K562 (cell line): Measurements from ENCODE around the gene BRINP2. TPM values are rescaled to one million over a fixed set of nuclear protein-coding genes. Genes with fewer than 3 reads are reported as not detected.

Experiments used
- ATAC-seq: fragments of 200-7000 bp; cut with Tn5 transposase; 3 replicates; pipeline ENCODE4 v1.9.1; 2020; ENCODE audit warnings: moderate library complexity
- BruUV-seq: library from RNA; stranded (reverse); fragments of 400-500 nt; replicated peaks from 2 replicates; lab custom pipeline; 2021; lab: Mats Ljungman, UMichigan
- CTCF ChIA-PET: fragments of 300-600 bp; formaldehyde crosslinking; extraction: SDS; loops from one replicate; lab custom pipeline; 2021; ENCODE audit warnings: low intra/inter-chr PET ratio; lab: Yijun Ruan, JAX
- POLR2A ChIA-PET: fragments of 300-600, 350-650 bp; sonication (Branson Sonifier 250); formaldehyde crosslinking; extraction: SDS; loops from one replicate; lab custom pipeline; 2021; ENCODE audit warnings: antibody characterized with exemption, inconsistent platforms; lab: Yijun Ruan, JAX
- DNase-seq, 4 experiments: peaks; one replicate each; pipeline versions ENCODE4 v3.0.0 to v3.0.0-alpha.2; 2011 to 2018; ENCODE audit warnings: low spot score in 3 of 4, mixed read lengths in 3 of 4; ENCODE audit errors: extremely low read depth in 1 of 4
- FAIRE-seq: peaks from 2 replicates; lab custom pipeline; 2011; peaks lifted over from hg19 to GRCh38; lab: Jason Lieb, UNC
- H2AFZ ChIP-seq: 2 replicates; pipeline ENCODE4 v1.6.0; 2011; ENCODE audit warnings: low read depth, low read length, control low read depth, inconsistent platforms
- H3K27ac ChIP-seq: fragments of 200-600 bp; 3 replicates; pipeline ENCODE4 v1.8.0; 2011; ENCODE audit warnings: low read depth, mild to moderate bottlenecking, control low read depth, inconsistent platforms, low read length, moderate library complexity, mixed read lengths; ENCODE audit errors: extremely low read depth
- H3K27me3 ChIP-seq, 2 experiments: fragments of 300-600 bp in 1 of 2; 2 replicates in 1 of 2; 3 replicates in 1 of 2; pipeline versions ENCODE4 v1.6.0 to v1.8.0; 2011; ENCODE audit warnings: inconsistent platforms in 2 of 2, low read length in 2 of 2, mild to moderate bottlenecking in 1 of 2, mixed read lengths in 1 of 2, moderate library complexity in 1 of 2; ENCODE audit not compliant: control insufficient read depth in 2 of 2, insufficient read depth in 2 of 2
- H3K36me3 ChIP-seq: fragments of 300-600 bp; 3 replicates; pipeline ENCODE4 v1.8.0; 2011; ENCODE audit warnings: mild to moderate bottlenecking, low read length, inconsistent platforms; ENCODE audit not compliant: control insufficient read depth, insufficient read depth
- H3K4me1 ChIP-seq, 2 experiments: fragments of 200-600 bp in 1 of 2; replicated peaks in 1 of 2; 2 replicates in 1 of 2; 3 replicates in 1 of 2; pipeline versions ENCODE4 v1.5.1 to v1.8.0; 2011; ENCODE audit warnings: inconsistent platforms in 2 of 2, low read length in 2 of 2, mild to moderate bottlenecking in 1 of 2, mixed read lengths in 1 of 2, moderate library complexity in 1 of 2; ENCODE audit not compliant: control insufficient read depth in 2 of 2, insufficient read depth in 2 of 2
- H3K4me2 ChIP-seq: 2 replicates; pipeline ENCODE4 v1.6.1; 2011; ENCODE audit warnings: low read length, control low read depth, inconsistent platforms, mixed read lengths; ENCODE audit not compliant: insufficient read depth
- H3K4me3 ChIP-seq: fragments of 200-600 bp; sonication (generic), shearing (Covaris generic); 2 replicates; pipeline ENCODE4 v1.5.1; 2016; ENCODE audit warnings: control low read depth, inconsistent platforms
- H3K79me2 ChIP-seq: fragments of 200-600 bp; 3 replicates; pipeline ENCODE4 v1.8.0; 2011; ENCODE audit warnings: low read length, inconsistent platforms; ENCODE audit not compliant: control insufficient read depth, insufficient read depth
- H3K9ac ChIP-seq, 2 experiments: 2 replicates each; pipeline versions ENCODE4 v1.6.0 to v1.6.1; 2011; ENCODE audit warnings: low read depth in 2 of 2, low read length in 2 of 2, control low read depth in 1 of 2, inconsistent platforms in 1 of 2, mild to moderate bottlenecking in 1 of 2, mixed read lengths in 1 of 2; ENCODE audit not compliant: insufficient read depth in 1 of 2
- H3K9me1 ChIP-seq: one replicate; pipeline ENCODE4 v1.6.0; 2011; ENCODE audit warnings: inconsistent platforms, mild to moderate bottlenecking, low read length, moderate library complexity; ENCODE audit not compliant: control insufficient read depth, insufficient read depth
- H3K9me3 ChIP-seq: replicated peaks from 2 replicates; pipeline ENCODE4 v1.5.1; 2011; ENCODE audit warnings: low read depth, low read length, inconsistent platforms; ENCODE audit not compliant: control insufficient read depth, insufficient read depth
- H4K20me1 ChIP-seq: replicated peaks from 2 replicates; pipeline ENCODE4 v1.6.1; 2011; ENCODE audit warnings: low read length, inconsistent platforms, mixed read lengths; ENCODE audit not compliant: control insufficient read depth, insufficient read depth
- DIDO1 ChIP-seq: fragments of 450-650 bp; IDR thresholded peaks from 2 replicates; pipeline ENCODE4 v1.6.1; 2016; ENCODE audit warnings: low read depth, missing biosample characterization, missing genetic modification characterization
- ERF ChIP-seq: fragments of 450-650 bp; formaldehyde crosslinking; IDR thresholded peaks from 2 replicates; pipeline ENCODE4 v1.4.0; 2020; ENCODE audit warnings: mild to moderate bottlenecking, mixed read lengths
- FOXA3 ChIP-seq, 2 experiments: fragments of 450-650 bp in 1 of 2; sonication (generic) in 1 of 2; formaldehyde crosslinking; IDR thresholded peaks in 1 of 2; conservative IDR thresholded peaks in 1 of 2; 2 replicates each; pipeline versions ENCODE4 v1.4.0 to v1.8.0; 2020 to 2022; ENCODE audit warnings: mild to moderate bottlenecking in 2 of 2, missing genetic modification reagents in 1 of 2
- HNRNPH1 ChIP-seq: fragments of 200-400 bp; formaldehyde crosslinking; optimal IDR thresholded peaks from 2 replicates; pipeline ENCODE3; 2017; ENCODE audit warnings: low read depth, mild to moderate bottlenecking, low read length, moderate library complexity
- KDM5B ChIP-seq: fragments of 200-600 bp; sonication (generic); IDR thresholded peaks from 2 replicates; pipeline ENCODE4 v1.6.1; 2012; ENCODE audit warnings: low read depth, mild to moderate bottlenecking, moderate library complexity, low read length, control low read depth, inconsistent platforms; ENCODE audit not compliant: insufficient replicate concordance
- KLF1 ChIP-seq: fragments of 450-650 bp; IDR thresholded peaks from 2 replicates; pipeline ENCODE4 v1.6.1; 2016; ENCODE audit warnings: missing genetic modification characterization, missing compliant biosample characterization
- MCM2 ChIP-seq: fragments of 450-650 bp; IDR thresholded peaks from 2 replicates; pipeline ENCODE4 v1.6.1; 2017; ENCODE audit warnings: low read depth, mild to moderate bottlenecking
- MEF2D ChIP-seq: conservative IDR thresholded peaks from 2 replicates; pipeline ENCODE4 v1.6.1; 2016; ENCODE audit warnings: low read depth, missing genetic modification characterization, missing compliant biosample characterization
- MLLT1 ChIP-seq, 2 experiments: fragments of 450-650 bp; IDR thresholded peaks; 2 replicates each; pipeline ENCODE4 v1.6.1; 2016
- NBN ChIP-seq: fragments of 450-650 bp; IDR thresholded peaks from 2 replicates; pipeline ENCODE4 v1.6.1; 2016; ENCODE audit warnings: low read depth, mild to moderate bottlenecking
- NFRKB ChIP-seq: fragments of 450-650 bp; IDR thresholded peaks from 2 replicates; pipeline ENCODE4 v1.6.1; 2016; ENCODE audit warnings: low read depth
- PPARD ChIP-seq: fragments of 250-450 bp; sonication (Bioruptor Pico); IDR thresholded peaks from 2 replicates; pipeline ENCODE4 v1.8.0; 2022; ENCODE audit warnings: inconsistent platforms, mild to moderate bottlenecking, moderate library complexity
- PRPF4 ChIP-seq: fragments of 200-400 bp; formaldehyde crosslinking; IDR thresholded peaks from one replicate; pipeline ENCODE4 v1.6.1; 2017; ENCODE audit warnings: low read length, low read depth, mild to moderate bottlenecking; ENCODE audit not compliant: insufficient read depth, poor library complexity, severe bottlenecking
- PYGO2 ChIP-seq: fragments of 450-650 bp; IDR thresholded peaks from 2 replicates; pipeline ENCODE4 v1.6.1; 2016; ENCODE audit warnings: mild to moderate bottlenecking, missing genetic modification characterization, moderate library complexity, missing compliant biosample characterization
- WHSC1 ChIP-seq: IDR thresholded peaks from one replicate; pipeline ENCODE4 v1.6.1; 2012; ENCODE audit warnings: low read length, control low read depth, inconsistent platforms
- ZBTB8A ChIP-seq: fragments of 450-650 bp; IDR thresholded peaks from 2 replicates; pipeline ENCODE4 v1.6.1; 2018; ENCODE audit warnings: mild to moderate bottlenecking, moderate library complexity; ENCODE audit not compliant: partially characterized antibody
- WGBS: fragments of 100-300 bp; shearing (Covaris generic); methylation state at CpG from one replicate; pipeline ENCODE4 v1.1.6; 2016; ENCODE audit warnings: low coverage, mixed read lengths; ENCODE audit not compliant: insufficient coverage; ENCODE audit errors: missing lambda C conversion rate; 5-methylcytosine and 5-hydroxymethylcytosine counted together
- in situ Hi-C: fragments of 300-500 bp; cut with MboI; formaldehyde crosslinking; loops from 4 replicates; pipeline ENCODE4 v1.15.0; 2018; ENCODE audit warnings: inconsistent platforms, mixed read lengths
- intact Hi-C: fragments of 100-400 bp; cut with micrococcal nuclease; formaldehyde crosslinking; loops from 2 replicates; pipeline ENCODE4 v1.14.2; 2022
- polyA plus RNA-seq, 8 experiments: library from polyadenylated mRNA; depleted of rRNA in 4 of 8; stranded (reverse) in 5 of 8; unstranded in 3 of 8; fragments of >200 nt; fragmentation: Nextera tagmentation in 2 of 8; fragmentation: Illumina TruSeq in 1 of 8; extraction: Ambion mirVana in 2 of 8; extraction: Trizol in 1 of 8; gene quantifications; 2 replicates each; pipeline versions ENCODE4 v1.2.1 to v1.2.3, GENCODE V29; 2011 to 2014; ENCODE audit warnings: inconsistent platforms in 1 of 8, missing spikeins in 1 of 8
- total RNA-seq, 7 experiments: library from RNA; depleted of rRNA in 6 of 7; stranded (reverse); fragments of >200 nt in 6 of 7; fragmentation: Illumina TruSeq in 2 of 7; extraction: Trizol in 2 of 7; gene quantifications; 2 replicates each; pipeline versions ENCODE4 v1.2.1 to v1.2.3, GENCODE V29; 2011 to 2021; ENCODE audit warnings: low replicate concordance in 1 of 7
- TF ChIP-seq, protein P1 (sequence below): fragments of 250-450 bp; sonication (Bioruptor Pico); IDR thresholded peaks from 2 replicates; pipeline ENCODE4 v1.4.0; 2020; ENCODE audit warnings: mild to moderate bottlenecking, moderate library complexity, borderline replicate concordance

BRINP2 gene
- total and polyA plus RNA-seq, 9 of the 15 experiments (the other 6 are each of a cell fraction or from before 2014, with no cell fraction given) = not detected

- H3K27me3 ChIP-seq = no peaks in the 10 kb centered on the region
- DNase-seq = no peak
- no peaks in the 10 kb centered on the region for H3K79me2 ChIP-seq
- H4K20me1 ChIP-seq = no peaks in the 10 kb centered on the region
- no peak overlapping the region for H3K27ac ChIP-seq
- no peak overlapping the region for H2AFZ ChIP-seq
- no peaks in the 10 kb centered on the region for H3K36me3 ChIP-seq
- no TSS peak for BruUV-seq
- intact Hi-C loops (no loop called here), in situ Hi-C loops (no loop called here)
- 0% methylated on average over 1 of the region's 1 CpG for WGBS
- FAIRE-seq = no peak
- POLR2A ChIA-PET = no interaction called here
- H3K4me1 ChIP-seq = no peaks in the 10 kb centered on the region
- H3K9ac ChIP-seq = no peak overlapping the region
- H3K9me1 ChIP-seq = no peaks in the 10 kb centered on the region
- H3K9me3 ChIP-seq = no peaks in the 10 kb centered on the region; the same call in 1 of the 2 replicates
- CTCF ChIA-PET = no interaction called here
- H3K4me3 ChIP-seq = no peak overlapping the region
- no peak overlapping the region for H3K4me2 ChIP-seq
- TF ChIP-seq FOXA3 (CRISPR knock-in tag; conservative IDR thresholded peaks at IDR 0.05 in 1 of 2, IDR thresholded peaks at IDR 0.05 in 1 of 2) (no peak), MLLT1 (IDR thresholded peaks at IDR 0.05) (no peak), PRPF4 (no peak), WHSC1 (no peak), DIDO1 (tag) (no peak), KLF1 (no peak), PPARD (no peak), ZBTB8A (no peak), HNRNPH1 (no peak), MCM2 (no peak), MEF2D (tag) (no peak), KDM5B (no peak), NBN (no peak), ERF (CRISPR knock-in tag) (no peak), NFRKB (no peak), PYGO2 (tag) (no peak)
- TF ChIP-seq, protein P1, sequence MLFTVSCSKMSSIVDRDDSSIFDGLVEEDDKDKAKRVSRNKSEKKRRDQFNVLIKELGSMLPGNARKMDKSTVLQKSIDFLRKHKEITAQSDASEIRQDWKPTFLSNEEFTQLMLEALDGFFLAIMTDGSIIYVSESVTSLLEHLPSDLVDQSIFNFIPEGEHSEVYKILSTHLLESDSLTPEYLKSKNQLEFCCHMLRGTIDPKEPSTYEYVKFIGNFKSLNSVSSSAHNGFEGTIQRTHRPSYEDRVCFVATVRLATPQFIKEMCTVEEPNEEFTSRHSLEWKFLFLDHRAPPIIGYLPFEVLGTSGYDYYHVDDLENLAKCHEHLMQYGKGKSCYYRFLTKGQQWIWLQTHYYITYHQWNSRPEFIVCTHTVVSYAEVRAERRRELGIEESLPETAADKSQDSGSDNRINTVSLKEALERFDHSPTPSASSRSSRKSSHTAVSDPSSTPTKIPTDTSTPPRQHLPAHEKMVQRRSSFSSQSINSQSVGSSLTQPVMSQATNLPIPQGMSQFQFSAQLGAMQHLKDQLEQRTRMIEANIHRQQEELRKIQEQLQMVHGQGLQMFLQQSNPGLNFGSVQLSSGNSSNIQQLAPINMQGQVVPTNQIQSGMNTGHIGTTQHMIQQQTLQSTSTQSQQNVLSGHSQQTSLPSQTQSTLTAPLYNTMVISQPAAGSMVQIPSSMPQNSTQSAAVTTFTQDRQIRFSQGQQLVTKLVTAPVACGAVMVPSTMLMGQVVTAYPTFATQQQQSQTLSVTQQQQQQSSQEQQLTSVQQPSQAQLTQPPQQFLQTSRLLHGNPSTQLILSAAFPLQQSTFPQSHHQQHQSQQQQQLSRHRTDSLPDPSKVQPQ (CRISPR knock-in tag) = no peak
- ATAC-seq = no peak
These were observed 139.6 kb downstream of the BRINP2 start for GRCh38 chr1:177310326-177310725.
